Large intestine (tissue), 3 donors: Measurements from ENCODE around the gene SAMD4A. TPM values are rescaled to one million over a fixed set of nuclear protein-coding genes. Genes with fewer than 3 reads are reported as not detected.

Experiments used
- DNase-seq, 2 donors: peaks; one replicate each; pipeline versions ENCODE4 v3.0.0 to v3.0.0-alpha.2; 2013
- H3K27ac ChIP-seq: one replicate; pipeline ENCODE4 v1.5.1; 2013; ENCODE audit warnings: low read length
- H3K27me3 ChIP-seq: 2 replicates; pipeline ENCODE4 v1.6.1; 2013; ENCODE audit warnings: low read length; ENCODE audit not compliant: control insufficient read depth, insufficient read depth
- H3K36me3 ChIP-seq: 2 replicates; pipeline ENCODE4 v1.6.1; 2013; ENCODE audit warnings: low read length; ENCODE audit not compliant: control insufficient read depth, insufficient read depth
- H3K4me1 ChIP-seq: one replicate; pipeline ENCODE4 v1.6.1; 2013; ENCODE audit warnings: low read length; ENCODE audit not compliant: control insufficient read depth, insufficient read depth
- H3K4me3 ChIP-seq: one replicate; pipeline ENCODE4 v1.5.1; 2013; ENCODE audit warnings: low read length
- H3K9me3 ChIP-seq: one replicate; pipeline ENCODE4 v1.6.1; 2013; ENCODE audit warnings: mild to moderate bottlenecking, low read depth, low read length, moderate library complexity; ENCODE audit not compliant: control insufficient read depth
- WGBS: methylation state at CpG from one replicate; pipeline ENCODE4 v1.1.5; 2013; ENCODE audit warnings: low lambda C conversion rate; ENCODE audit not compliant: insufficient coverage; 5-methylcytosine and 5-hydroxymethylcytosine counted together
- polyA plus RNA-seq: library from polyadenylated mRNA; unstranded; fragments of 120-200 nt; gene quantifications from one replicate; pipeline ENCODE4 v1.2.1, GENCODE V29; 2013

Gene SAMD4A
- polyA plus RNA-seq, 1 donor: 17.7 TPM

DNA sequence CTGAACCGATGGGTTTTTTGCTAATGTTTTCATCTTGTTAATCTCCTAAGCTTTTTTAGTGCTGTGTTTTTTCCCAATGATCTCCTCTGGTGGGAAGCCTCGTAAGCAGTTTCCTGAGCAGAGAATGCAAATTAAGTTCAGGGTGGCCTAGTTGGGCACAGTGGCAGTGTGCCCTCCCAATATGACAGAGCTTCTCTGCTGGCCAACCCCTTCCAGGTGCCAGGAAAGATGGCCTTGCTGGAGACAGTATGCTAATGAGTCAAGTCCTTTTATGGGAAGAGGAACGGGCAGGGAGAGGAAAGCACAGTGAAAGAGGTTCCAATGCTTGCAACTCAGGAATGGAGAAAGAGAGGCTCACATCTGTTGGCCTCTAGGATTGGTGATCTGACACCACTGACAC lies 219.9 kb downstream of the SAMD4A start:
- H3K9me3 ChIP-seq: no peaks in the 10 kb centered on the region
- H3K4me3 ChIP-seq: no peak overlapping the region
- H3K27me3 ChIP-seq: no peaks in the 10 kb centered on the region
- H3K36me3 ChIP-seq: peaks cover 21% of the 10 kb centered on the region
- H3K4me1 ChIP-seq: peaks cover 48% of the 10 kb centered on the region
- no peak overlapping the region for H3K27ac ChIP-seq
- no peak for DNase-seq
- WGBS: 100% methylated on average over 1 of the region's 3 CpGs

DNA sequence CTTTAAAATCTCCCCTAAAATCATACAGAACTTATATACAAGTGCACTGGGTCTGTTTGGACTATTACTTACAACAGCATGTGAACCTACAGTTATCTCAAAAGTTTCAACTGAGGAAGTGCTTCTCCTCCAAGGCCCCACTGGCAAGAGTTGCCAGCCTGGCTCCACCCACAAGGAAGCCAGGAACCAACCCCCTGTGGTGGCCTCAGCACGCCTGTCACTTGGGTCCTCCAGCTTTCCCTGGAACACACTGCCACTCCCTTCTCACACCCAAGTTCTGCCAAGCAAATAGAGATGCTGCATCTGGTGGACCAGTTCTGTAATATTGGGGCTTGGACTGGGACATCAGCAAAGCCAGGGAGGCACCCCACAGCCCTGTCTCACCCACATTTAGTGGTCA lies 220.3 kb downstream of the SAMD4A start:
- no CpG with 5 or more reads among the region's 1 CpG for WGBS
- Histone ChIP-seq H3K36me3 (peaks cover 21% of the 10 kb centered on the region), H3K4me1 (peaks cover 47% of the 10 kb centered on the region), H3K27me3 (no peaks in the 10 kb centered on the region), H3K27ac (no peak overlapping the region), H3K4me3 (no peak overlapping the region), H3K9me3 (no peaks in the 10 kb centered on the region)
- DNase-seq: peak in 1 of 2 donors; percentile 75

DNA sequence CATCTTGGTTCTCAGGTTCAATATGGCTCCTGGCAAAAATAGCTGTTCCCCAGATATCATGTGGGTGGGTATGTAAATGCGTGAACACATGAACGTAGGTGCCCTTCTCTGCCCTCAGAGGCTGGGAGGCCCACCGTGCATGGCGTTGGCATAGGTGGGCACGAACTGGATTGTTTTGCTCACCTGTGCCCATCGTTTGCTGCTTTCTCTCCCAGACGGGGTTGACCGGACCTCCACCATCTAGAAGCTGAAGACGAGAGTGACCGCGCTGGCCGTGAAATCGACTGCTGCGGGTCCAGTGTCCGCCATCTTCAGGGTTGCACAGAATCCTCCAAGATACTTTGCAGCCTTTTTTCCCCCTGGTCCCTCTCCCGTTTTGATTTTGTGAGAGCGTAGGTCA lies 221.8 kb downstream of the SAMD4A start:
- Histone ChIP-seq H3K27me3 (no peaks in the 10 kb centered on the region), H3K9me3 (no peaks in the 10 kb centered on the region), H3K4me1 (peaks cover 34% of the 10 kb centered on the region), H3K27ac (no peak overlapping the region), H3K4me3 (no peak overlapping the region), H3K36me3 (peaks cover 21% of the 10 kb centered on the region)
- DNase-seq: no peak
- WGBS: no CpG with 5 or more reads among the region's 17 CpGs

DNA sequence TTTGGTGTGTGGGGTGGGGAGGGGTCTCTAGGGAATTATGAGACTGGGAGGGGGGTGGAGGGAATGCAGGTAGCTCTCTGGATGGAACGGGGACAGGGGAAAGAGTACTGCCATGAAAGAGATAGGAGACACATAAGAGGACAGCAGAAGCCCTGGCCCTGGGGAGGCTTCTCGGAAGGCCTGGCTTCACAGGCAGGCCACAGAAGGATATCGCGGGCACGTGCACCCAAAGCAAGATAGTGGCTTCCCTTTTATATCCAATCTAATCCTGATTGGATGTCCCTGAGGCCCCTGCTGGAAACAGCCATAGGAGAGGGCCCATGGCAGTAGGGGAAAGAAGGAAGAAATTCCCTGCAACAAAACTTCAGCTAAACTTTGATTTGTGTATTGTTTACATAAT lies 222.2 kb downstream of the SAMD4A start:
- Histone ChIP-seq H3K4me1 (peaks cover 33% of the 10 kb centered on the region), H3K27me3 (no peaks in the 10 kb centered on the region), H3K9me3 (no peaks in the 10 kb centered on the region), H3K4me3 (no peak overlapping the region), H3K36me3 (peaks cover 21% of the 10 kb centered on the region), H3K27ac (no peak overlapping the region)
- 100% methylated on average over 1 of the region's 5 CpGs for WGBS
- DNase-seq: no peak

DNA sequence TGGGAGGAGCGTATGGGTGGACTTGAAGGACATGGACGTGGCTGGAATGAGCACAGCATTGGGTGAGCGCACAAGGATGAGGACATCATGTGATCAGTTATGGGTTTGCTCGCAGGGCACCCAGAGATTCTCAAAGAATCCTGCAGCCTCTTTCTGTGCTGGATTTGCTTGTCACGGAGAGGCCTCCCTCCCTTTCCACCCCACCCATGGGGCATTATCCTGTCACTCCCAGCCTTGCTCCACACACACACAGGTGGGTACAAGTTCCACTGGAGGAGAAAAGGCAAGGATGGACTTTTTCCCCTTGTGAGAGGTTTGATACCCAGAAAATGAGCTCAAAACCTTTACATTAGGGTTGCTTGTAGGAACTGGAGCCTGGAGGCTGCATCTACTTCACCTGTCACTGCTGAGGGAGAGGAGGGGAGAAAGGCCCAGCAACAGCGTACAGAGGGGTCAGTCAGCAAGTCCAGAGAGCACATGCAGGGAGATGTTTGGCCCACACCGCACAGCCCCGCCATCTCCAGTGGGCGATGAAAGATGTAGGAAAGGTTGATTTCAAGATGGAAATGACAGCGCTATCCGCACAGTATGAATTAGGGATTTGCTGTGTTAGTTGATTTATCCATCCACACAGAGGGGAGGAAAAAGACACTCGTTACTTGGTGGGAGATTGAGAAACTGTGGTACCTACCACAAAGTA lies 223.0 kb downstream of the SAMD4A start:
- Histone ChIP-seq H3K27ac (no peak overlapping the region), H3K4me3 (no peak overlapping the region), H3K36me3 (peaks cover 21% of the 10 kb centered on the region), H3K27me3 (no peaks in the 10 kb centered on the region), H3K4me1 (peaks cover 26% of the 10 kb centered on the region), H3K9me3 (no peaks in the 10 kb centered on the region)
- WGBS: no CpG with 5 or more reads among the region's 12 CpGs
- DNase-seq: peak in 1 of 2 donors; percentile 55

DNA sequence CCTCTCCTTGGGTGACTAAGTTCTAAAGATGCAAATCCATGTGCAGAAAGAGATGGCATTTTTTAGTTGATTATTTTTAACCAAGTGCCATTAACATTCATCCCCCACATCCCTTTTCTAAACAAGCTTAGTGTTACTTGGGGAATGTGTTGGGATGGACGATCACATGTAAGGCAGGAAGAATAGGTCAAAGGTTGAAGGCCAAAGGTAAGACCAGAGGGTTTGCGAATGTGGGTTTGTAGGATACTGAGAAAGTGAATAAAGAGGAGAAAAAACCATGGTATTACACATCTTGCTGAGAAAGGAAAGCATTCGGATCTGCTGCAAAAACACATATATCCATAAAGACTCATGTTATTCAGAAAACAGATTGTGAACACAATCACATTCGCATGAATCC lies 224.1 kb downstream of the SAMD4A start:
- H3K27me3 ChIP-seq: no peaks in the 10 kb centered on the region
- H3K27ac ChIP-seq: no peak overlapping the region
- peaks cover 21% of the 10 kb centered on the region for H3K36me3 ChIP-seq
- 13% methylated on average over 1 of the region's 4 CpGs for WGBS
- no peak for DNase-seq
- H3K4me1 ChIP-seq: peaks cover 21% of the 10 kb centered on the region
- H3K4me3 ChIP-seq: no peak overlapping the region
- H3K9me3 ChIP-seq: peaks cover 2% of the 10 kb centered on the region

DNA sequence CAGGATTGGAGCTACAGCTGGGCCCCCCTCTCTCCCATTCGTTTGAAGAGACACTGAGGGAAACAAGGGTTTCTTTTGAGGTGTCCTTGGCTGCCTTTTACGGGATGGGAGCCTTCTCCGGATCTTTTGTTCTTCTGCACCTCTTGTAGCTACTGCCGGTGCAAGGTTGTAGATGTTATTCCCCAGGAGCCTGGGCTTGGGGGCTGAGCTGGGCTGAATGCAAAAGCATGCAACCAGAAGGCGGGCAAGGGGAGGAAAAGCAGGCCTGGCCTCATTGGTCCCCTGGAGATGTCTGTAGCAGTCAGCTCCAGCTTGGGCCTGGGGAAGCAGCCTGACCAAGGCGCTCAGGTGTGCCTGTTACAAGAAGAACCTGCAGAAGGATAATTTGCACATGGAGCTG lies 225.4 kb downstream of the SAMD4A start:
- Histone ChIP-seq H3K4me1 (peaks cover 16% of the 10 kb centered on the region), H3K9me3 (peaks cover 2% of the 10 kb centered on the region), H3K4me3 (no peak overlapping the region), H3K27me3 (no peaks in the 10 kb centered on the region), H3K27ac (no peak overlapping the region), H3K36me3 (peaks cover 16% of the 10 kb centered on the region)
- no peak for DNase-seq
- WGBS: 60% methylated on average over 1 of the region's 6 CpGs

DNA sequence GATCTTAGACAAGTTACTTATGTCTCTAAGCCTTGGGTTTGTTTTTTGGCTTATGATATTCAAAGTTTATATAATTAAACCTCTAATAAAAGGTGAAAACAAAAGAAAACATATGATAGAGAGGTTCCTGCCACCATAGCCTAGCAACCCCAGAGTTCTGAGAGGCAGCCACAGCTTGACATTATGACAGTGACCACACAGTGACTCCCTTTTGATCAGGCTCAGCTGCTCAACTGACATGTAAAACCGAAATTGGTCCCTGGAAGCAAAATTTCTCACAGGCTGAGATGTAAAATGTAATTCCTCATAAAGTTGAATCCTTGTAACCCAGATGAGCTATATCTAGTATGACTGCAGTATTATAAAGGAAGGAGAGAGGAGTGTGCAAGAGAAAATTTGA lies 227.2 kb downstream of the SAMD4A start:
- H3K27ac ChIP-seq: no peak overlapping the region
- no peak for DNase-seq
- H3K4me3 ChIP-seq: no peak overlapping the region
- H3K4me1 ChIP-seq: peaks cover 10% of the 10 kb centered on the region
- peaks cover 10% of the 10 kb centered on the region for H3K36me3 ChIP-seq
- H3K9me3 ChIP-seq: peaks cover 2% of the 10 kb centered on the region
- WGBS: 80% methylated on average over 1 of the region's 1 CpG
- no peaks in the 10 kb centered on the region for H3K27me3 ChIP-seq

DNA sequence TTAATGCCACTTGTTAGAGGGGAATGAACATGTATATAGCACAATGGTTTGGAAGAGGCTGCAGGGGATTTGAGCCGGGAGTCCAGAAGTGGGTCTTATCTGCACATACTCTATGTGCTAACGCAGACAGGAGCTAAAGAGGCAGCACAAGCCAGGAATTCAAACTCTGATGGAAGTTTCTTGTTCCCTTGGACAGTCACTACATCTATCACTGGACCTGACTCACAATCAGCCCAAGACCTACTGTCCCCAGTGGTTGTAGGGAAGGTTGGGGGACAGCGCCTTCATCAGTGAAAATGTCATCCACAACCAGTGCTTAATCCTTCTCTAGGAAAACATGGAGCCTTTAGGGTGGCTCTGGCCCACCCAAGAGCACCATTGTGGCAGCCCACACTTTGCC lies 227.9 kb downstream of the SAMD4A start:
- 67% methylated on average over 1 of the region's 3 CpGs for WGBS
- no peak for DNase-seq
- Histone ChIP-seq H3K27me3 (no peaks in the 10 kb centered on the region), H3K9me3 (peaks cover 2% of the 10 kb centered on the region), H3K27ac (no peak overlapping the region), H3K4me3 (no peak overlapping the region), H3K36me3 (peaks cover 7% of the 10 kb centered on the region), H3K4me1 (peaks cover 10% of the 10 kb centered on the region)

DNA sequence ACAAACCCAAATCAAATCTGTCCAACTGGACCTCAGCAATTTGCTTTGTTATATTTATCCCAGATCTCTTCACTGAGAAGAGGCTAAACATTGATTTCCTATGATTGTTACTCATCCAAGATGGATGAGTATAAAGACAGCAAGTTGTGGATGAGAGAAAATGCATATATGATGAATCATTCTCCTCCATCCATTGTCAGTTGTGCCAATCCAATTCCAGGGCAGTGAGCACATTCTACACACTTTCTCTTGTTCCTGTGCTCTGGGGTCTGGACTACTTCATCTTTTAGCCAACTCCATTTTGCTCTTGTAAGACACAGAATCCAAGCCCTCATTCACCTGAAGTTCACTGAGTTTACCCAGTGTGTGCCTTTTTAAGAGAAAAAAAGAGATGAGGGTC lies 230.0 kb downstream of the SAMD4A start:
- H3K4me1 ChIP-seq: no peaks in the 10 kb centered on the region
- H3K36me3 ChIP-seq: no peaks in the 10 kb centered on the region
- H3K27ac ChIP-seq: no peak overlapping the region
- no peak for DNase-seq
- H3K9me3 ChIP-seq: peaks cover 2% of the 10 kb centered on the region
- H3K27me3 ChIP-seq: no peaks in the 10 kb centered on the region
- H3K4me3 ChIP-seq: no peak overlapping the region

DNA sequence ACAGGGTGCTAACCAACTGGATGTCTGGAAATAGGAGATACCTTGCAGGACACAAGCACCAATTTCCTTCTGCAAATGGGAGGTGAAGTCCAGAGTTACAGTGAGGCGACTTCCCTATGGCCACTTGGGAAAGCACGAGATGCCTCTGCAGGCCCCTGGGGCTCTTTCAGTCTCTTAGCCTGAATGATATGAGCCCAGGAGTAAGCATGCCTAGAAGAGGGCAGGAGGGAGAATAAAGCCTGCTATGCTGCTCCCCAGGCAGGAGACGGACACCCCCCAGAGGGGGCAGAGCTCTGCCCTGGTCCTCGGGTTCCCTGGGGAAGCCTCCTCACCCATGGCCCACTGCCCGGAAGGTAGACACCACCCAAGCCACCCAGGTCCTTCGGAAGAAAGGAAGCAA lies 230.6 kb downstream of the SAMD4A start:
- Histone ChIP-seq H3K27me3 (no peaks in the 10 kb centered on the region), H3K4me3 (no peak overlapping the region), H3K9me3 (peaks cover 2% of the 10 kb centered on the region), H3K36me3 (no peaks in the 10 kb centered on the region), H3K4me1 (no peaks in the 10 kb centered on the region), H3K27ac (no peak overlapping the region)
- no peak for DNase-seq
- no CpG with 5 or more reads among the region's 6 CpGs for WGBS
